ENCODE results near the gene WDFY2. TPM values are rescaled to one million over a fixed set of nuclear protein-coding genes. Genes with fewer than 3 reads are reported as not detected.
A peak's percentile ranks its signal among the peaks of the same experiment; 100 is the strongest.

The WDFY2 gene
- total RNA-seq, 1 experiment from 2014 or later: 14.1 TPM

GRCh38 chr13:51728275-51728673 lies 144.0 kb downstream of the WDFY2 start:
- BruUV-seq (replicated peaks): no TSS peak

GRCh38 chr13:51728972-51729371 lies 144.7 kb downstream of the WDFY2 start:
- H3K4me2 ChIP-seq: no peak overlapping the region
- no peak overlapping the region for H3K27ac ChIP-seq
- TF ChIP-seq EZH2 (IDR thresholded peaks at IDR 0.05; ENCODE audit: low read depth) (no peak), CTCF (conservative IDR thresholded peaks at IDR 0.05) (no peak)
- no TSS peak for BruUV-seq (replicated peaks)
- no peaks in the 10 kb centered on the region for H3K36me3 ChIP-seq (ENCODE audit: low read depth)
- no peaks in the 10 kb centered on the region for H3K79me2 ChIP-seq (ENCODE audit: low read depth)
- no peaks in the 10 kb centered on the region for H3K9me2 ChIP-seq (ENCODE audit: insufficient read depth)
- no peak for DNase-seq
- peaks cover 13% of the 10 kb centered on the region for H3K4me1 ChIP-seq (replicated peaks; ENCODE audit: insufficient read depth)
- no peak overlapping the region for H2AFZ ChIP-seq
- no peaks in the 10 kb centered on the region for H3F3A ChIP-seq (ENCODE audit: insufficient read depth, low read depth)
- no peak overlapping the region for H3K4me3 ChIP-seq
- H3K27me3 ChIP-seq (ENCODE audit: insufficient read depth, low read depth): no peaks in the 10 kb centered on the region
- no peaks in the 10 kb centered on the region for H4K20me1 ChIP-seq (ENCODE audit: insufficient read depth)
- CTCF ChIA-PET: no interaction called here
- POLR2A ChIA-PET (ENCODE audit: unreplicated experiment): no interaction called here
- intact Hi-C loops (cut with micrococcal nuclease; ENCODE audit: unreplicated experiment): no loop called here
- H3K9me3 ChIP-seq (ENCODE audit: insufficient read depth, low read depth): no peaks in the 10 kb centered on the region

More at GRCh38 chr13:51728275-51728673, 144.0 kb downstream of the WDFY2 start:
- Histone ChIP-seq H3K27me3 (ENCODE audit: insufficient read depth, low read depth) (no peaks in the 10 kb centered on the region), H3K9me3 (ENCODE audit: insufficient read depth, low read depth) (no peaks in the 10 kb centered on the region), H2AFZ (no peak overlapping the region), H3K9me2 (ENCODE audit: insufficient read depth) (no peaks in the 10 kb centered on the region), H3K36me3 (ENCODE audit: low read depth) (no peaks in the 10 kb centered on the region), H3K79me2 (ENCODE audit: low read depth) (no peaks in the 10 kb centered on the region), H3K4me2 (no peak overlapping the region), H3K27ac (no peak overlapping the region), H4K20me1 (ENCODE audit: insufficient read depth) (no peaks in the 10 kb centered on the region), H3F3A (ENCODE audit: insufficient read depth, low read depth) (no peaks in the 10 kb centered on the region), H3K4me1 (replicated peaks; ENCODE audit: insufficient read depth) (peaks cover 10% of the 10 kb centered on the region), H3K4me3 (no peak overlapping the region)
- intact Hi-C loops (cut with micrococcal nuclease; ENCODE audit: unreplicated experiment): no loop called here
- DNase-seq: no peak
- ChIA-PET POLR2A (ENCODE audit: unreplicated experiment) (no interaction called here), CTCF (no interaction called here)
- TF ChIP-seq CTCF (conservative IDR thresholded peaks at IDR 0.05) (no peak), EZH2 (IDR thresholded peaks at IDR 0.05; ENCODE audit: low read depth) (no peak)

GRCh38 chr13:51729866-51730553 lies 145.7 kb downstream of the WDFY2 start:
- Histone ChIP-seq H3K36me3 (ENCODE audit: low read depth) (no peaks in the 10 kb centered on the region), H3K27ac (no peak overlapping the region), H3K27me3 (ENCODE audit: insufficient read depth, low read depth) (no peaks in the 10 kb centered on the region), H3K4me1 (replicated peaks; ENCODE audit: insufficient read depth) (peaks cover 15% of the 10 kb centered on the region), H3K9me3 (ENCODE audit: insufficient read depth, low read depth) (no peaks in the 10 kb centered on the region), H3K79me2 (ENCODE audit: low read depth) (no peaks in the 10 kb centered on the region), H3K9me2 (ENCODE audit: insufficient read depth) (no peaks in the 10 kb centered on the region), H3K4me2 (no peak overlapping the region), H2AFZ (no peak overlapping the region), H4K20me1 (ENCODE audit: insufficient read depth) (no peaks in the 10 kb centered on the region), H3F3A (ENCODE audit: insufficient read depth, low read depth) (no peaks in the 10 kb centered on the region), H3K4me3 (no peak overlapping the region)
- TSS peak; percentile 29 for BruUV-seq (replicated peaks)
- TF ChIP-seq EZH2 (IDR thresholded peaks at IDR 0.05; ENCODE audit: low read depth) (no peak), CTCF (conservative IDR thresholded peaks at IDR 0.05) (no peak)
- intact Hi-C loops (cut with micrococcal nuclease; ENCODE audit: unreplicated experiment): loop anchor here (2.0 to 5.0 kb wide), 3 partner anchors 43 to 278 kb away; partner anchors contain the start of genes INTS6 and WDFY2
- ChIA-PET CTCF (no interaction called here), POLR2A (ENCODE audit: unreplicated experiment) (no interaction called here)
- DNase-seq: peak in 1 of 2 experiments; percentile 49

Data from PC-9 (cell line).